ENCODE results near the gene DCST2.

Gene DCST2

DNA sequence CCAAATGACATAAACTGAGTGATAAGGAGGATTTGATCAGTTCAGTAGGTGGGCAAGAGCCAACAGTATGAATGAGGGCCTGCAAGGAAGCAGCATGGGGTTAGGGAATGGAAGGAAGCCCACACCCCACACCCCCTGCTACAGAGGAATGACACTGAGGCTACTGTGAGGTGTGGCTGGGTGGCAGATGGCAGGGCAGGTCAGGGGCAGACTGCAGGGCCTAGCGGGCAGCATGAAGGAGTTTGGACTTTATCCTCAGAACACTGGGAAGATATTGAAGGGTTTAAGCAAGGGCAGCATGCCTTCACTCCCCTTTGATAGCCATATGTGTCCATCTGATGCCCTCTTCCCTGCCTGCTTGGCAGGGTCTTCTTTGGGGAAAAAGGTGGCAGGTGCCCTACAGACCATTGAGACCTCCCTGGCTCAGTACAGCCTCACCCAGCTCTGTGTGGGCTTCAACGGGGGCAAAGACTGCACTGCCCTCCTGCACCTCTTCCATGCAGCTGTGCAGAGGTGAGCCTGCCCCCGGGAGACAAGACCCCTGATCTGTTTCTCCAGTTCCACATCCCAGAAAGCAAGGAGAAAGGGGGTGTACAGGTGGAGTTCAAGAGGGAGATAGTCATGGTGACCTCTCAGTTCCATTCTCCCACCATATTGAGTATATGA, 44.3 kb downstream of the DCST2 start:
- no peak for TF ChIP-seq CTCF (IDR thresholded peaks at IDR 0.05)

GRCh38 chr1:154988058-154988954, 45.3 kb downstream of the DCST2 start:
- no peak; the same call in 1 of the 2 replicates for TF ChIP-seq CTCF (IDR thresholded peaks at IDR 0.05)

GRCh38 chr1:154987326-154987725, 46.3 kb downstream of the DCST2 start:
- no peak for TF ChIP-seq CTCF (IDR thresholded peaks at IDR 0.05)

DNA sequence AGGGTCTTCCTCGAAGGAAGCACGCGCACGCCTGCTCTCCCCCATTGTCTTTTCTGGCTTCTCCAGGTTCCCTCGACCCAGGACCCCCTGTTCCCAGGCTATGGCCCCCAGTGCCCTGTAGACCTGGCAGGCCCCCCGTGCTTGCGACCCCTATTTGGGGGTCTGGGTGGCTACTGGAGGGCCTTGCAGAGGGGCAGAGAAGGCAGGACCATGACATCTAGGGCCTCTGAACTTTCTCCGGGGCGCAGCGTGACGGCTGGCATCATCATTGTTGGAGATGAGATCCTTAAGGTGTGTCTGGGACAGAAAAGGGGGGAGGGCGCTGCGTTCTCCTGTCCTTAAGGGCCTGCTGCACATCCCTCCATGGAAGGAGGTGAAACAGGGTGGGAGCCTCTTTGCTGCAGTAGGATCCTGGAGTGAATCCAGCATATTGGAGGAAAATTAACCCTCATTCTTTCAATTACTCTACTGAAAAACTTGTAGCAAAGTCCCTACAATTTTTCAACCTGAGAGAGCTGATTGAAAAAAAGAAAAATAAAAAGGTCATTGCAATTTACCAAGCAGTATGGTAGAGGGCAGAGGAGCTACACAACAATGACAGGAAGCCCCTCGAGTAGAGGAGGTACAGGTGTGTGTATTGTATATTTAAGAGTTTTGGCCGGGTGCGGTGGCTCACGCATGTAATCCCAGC, 49.7 kb downstream of the DCST2 start:
- TF ChIP-seq CTCF (IDR thresholded peaks at IDR 0.05): no peak

DNA sequence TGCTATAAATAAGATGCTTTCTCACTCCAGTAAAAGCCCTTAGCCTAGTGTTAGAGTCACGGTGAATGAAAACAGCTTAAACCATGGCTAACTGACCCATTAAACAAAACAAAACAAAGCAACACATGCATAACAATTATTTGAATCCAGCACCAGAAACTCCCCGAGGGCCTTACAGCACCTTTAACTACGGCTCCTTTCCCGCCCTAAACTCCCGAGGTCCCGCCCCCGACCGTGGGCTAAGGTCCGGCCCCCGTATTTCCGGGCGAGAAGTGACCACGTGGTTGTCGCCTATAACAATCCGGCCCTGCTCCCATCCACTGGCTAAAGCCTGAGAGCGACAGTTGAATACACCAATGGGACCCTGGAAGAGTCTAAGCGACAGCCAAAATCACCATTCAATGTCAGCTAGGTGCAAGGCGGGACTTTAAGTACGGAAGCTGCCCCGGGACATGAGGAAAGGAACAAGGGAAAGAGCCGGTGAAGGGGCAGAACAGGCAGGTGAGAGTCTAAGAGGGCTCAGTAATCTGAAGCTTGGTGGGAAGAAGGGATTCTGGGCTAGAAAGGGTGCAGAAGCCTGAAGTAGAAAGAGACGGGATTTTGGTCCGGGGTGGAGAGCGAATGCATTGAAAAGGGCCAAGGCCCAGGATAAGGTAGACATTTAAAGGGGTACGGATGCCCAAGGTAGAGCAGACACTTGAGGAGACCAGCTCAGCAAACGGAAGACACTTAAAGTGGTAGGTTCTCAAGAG, 50.5 kb downstream of the DCST2 start, which contains the start of gene FLAD1:
Gene FLAD1 (plus strand): TSS at position 448 of the 752 bp plus-strand sequence. CDS start 351 bp downstream, outside the sequence.
- TF ChIP-seq CTCF (IDR thresholded peaks at IDR 0.05): no peak

- TF ChIP-seq CTCF (IDR thresholded peaks at IDR 0.05): no peak
These were observed 51.2 kb downstream of the DCST2 start for GRCh38 chr1:154982341-154982740.

- TF ChIP-seq CTCF (IDR thresholded peaks at IDR 0.05): no peak
These were observed 55.2 kb downstream of the DCST2 start for GRCh38 chr1:154978360-154978759.

Measured in LNCAP (cell line).